ENCODE measurements around the gene ENOSF1.

- TF ChIP-seq CTCF (IDR thresholded peaks at IDR 0.05) (no peak), EP300 (IDR thresholded peaks at IDR 0.05) (no peak), ZFP36 (IDR thresholded peaks at IDR 0.05; ENCODE audit: borderline replicate concordance, partially characterized antibody) (no peak), CHD2 (IDR thresholded peaks at IDR 0.05; ENCODE audit: low read length, partially characterized antibody) (no peak), POLR2AphosphoS2 (conservative IDR thresholded peaks at IDR 0.05; ENCODE audit: low read length) (no peak), JUNB (IDR thresholded peaks at IDR 0.05) (no peak), MAZ (IDR thresholded peaks at IDR 0.05; ENCODE audit: borderline replicate concordance, low read depth, low read length) (no peak), MYC (IDR thresholded peaks at IDR 0.05; ENCODE audit: borderline replicate concordance, low read length) (no peak), CEBPB (IDR thresholded peaks at IDR 0.05) (no peak), RAD21 (conservative IDR thresholded peaks at IDR 0.05 in 1 of 2, IDR thresholded peaks at IDR 0.05 in 1 of 2) (no peak), USF2 (IDR thresholded peaks at IDR 0.05) (no peak), MAX (IDR thresholded peaks at IDR 0.05) (no peak), REST (IDR thresholded peaks at IDR 0.05) (no peak)
Observed at GRCh38 chr18:641224-641623, 71.2 kb downstream of the ENOSF1 start.

Measured in A549 (cell line).